Measurements from ENCODE around the gene MAST4. TPM values are rescaled to one million over a fixed set of nuclear protein-coding genes. Genes with fewer than 3 reads are reported as not detected.

MAST4 gene
- total and polyA plus RNA-seq, 2 experiments from 2014 or later: 4.2 to 6.0 TPM

GRCh38 chr5:67214036-67214435 is 617.8 kb downstream of the MAST4 start:
- H3K79me2 ChIP-seq (ENCODE audit: insufficient read depth): no peaks in the 10 kb centered on the region
- in situ Hi-C loops (cut with MboI): no loop called here
- TF ChIP-seq EZH2phosphoT487 (IDR thresholded peaks at IDR 0.05; ENCODE audit: insufficient read depth, low read depth) (no peak), EZH2 (IDR thresholded peaks at IDR 0.05; ENCODE audit: insufficient read depth, poor library complexity, severe bottlenecking) (no peak)
- WGBS, 2 experiments (ENCODE audit: low coverage in 1 of 2, low lambda C conversion rate in 2 of 2, missing lambda C conversion rate in 2 of 2): 67 to 73% methylated on average over 5 to 6 of the region's 6 CpGs
- H3K4me3 ChIP-seq: no peak overlapping the region
- H3K27ac ChIP-seq: no peak overlapping the region
- H3K27me3 ChIP-seq (replicated peaks; ENCODE audit: insufficient read depth): no peaks in the 10 kb centered on the region
- peaks cover 5% of the 10 kb centered on the region; the same call in 1 of the 2 replicates for H3K4me1 ChIP-seq (ENCODE audit: insufficient read depth)
- H3K36me3 ChIP-seq (ENCODE audit: low read depth): no peaks in the 10 kb centered on the region
- H2AFZ ChIP-seq: no peak overlapping the region
- no peaks in the 10 kb centered on the region for H3K9me3 ChIP-seq (ENCODE audit: low read depth)
- 0 out of 2 replicates have a peak, but pooled peaks cover 6% of the 10 kb centered on the region for H3F3A ChIP-seq (ENCODE audit: insufficient read depth)
- no peaks in the 10 kb centered on the region for H4K20me1 ChIP-seq (ENCODE audit: insufficient read depth)
- no peak overlapping the region for H3K9ac ChIP-seq
- no peaks in the 10 kb centered on the region for H3K9me2 ChIP-seq (ENCODE audit: insufficient read depth)
- peak; percentile 28 for DNase-seq
- H3K4me2 ChIP-seq (ENCODE audit: unreplicated experiment): no peak overlapping the region

GRCh38 chr5:67214707-67215447 is 618.7 kb downstream of the MAST4 start:
- Histone ChIP-seq H4K20me1 (ENCODE audit: insufficient read depth) (no peaks in the 10 kb centered on the region), H3K27me3 (replicated peaks; ENCODE audit: insufficient read depth) (no peaks in the 10 kb centered on the region), H3K27ac (no peak overlapping the region), H3K4me1 (ENCODE audit: insufficient read depth) (peaks cover 5% of the 10 kb centered on the region; the same call in 1 of the 2 replicates), H3K79me2 (ENCODE audit: insufficient read depth) (no peaks in the 10 kb centered on the region), H2AFZ (no peak overlapping the region), H3K9me3 (ENCODE audit: low read depth) (no peaks in the 10 kb centered on the region), H3K9ac (no peak overlapping the region), H3K4me3 (no peak overlapping the region), H3K9me2 (ENCODE audit: insufficient read depth) (no peaks in the 10 kb centered on the region), H3F3A (ENCODE audit: insufficient read depth) (0 out of 2 replicates have a peak, but pooled peaks cover 6% of the 10 kb centered on the region), H3K36me3 (ENCODE audit: low read depth) (no peaks in the 10 kb centered on the region), H3K4me2 (ENCODE audit: unreplicated experiment) (no peak overlapping the region)
- in situ Hi-C loops (cut with MboI): no loop called here
- no peak for DNase-seq
- TF ChIP-seq EZH2 (IDR thresholded peaks at IDR 0.05; ENCODE audit: insufficient read depth, poor library complexity, severe bottlenecking) (no peak), EZH2phosphoT487 (IDR thresholded peaks at IDR 0.05; ENCODE audit: insufficient read depth, low read depth) (no peak)
- 86% methylated on average over 12 of the region's 12 CpGs for WGBS, 2 experiments (ENCODE audit: low coverage in 1 of 2, low lambda C conversion rate in 2 of 2, missing lambda C conversion rate in 2 of 2)

- TF ChIP-seq EZH2phosphoT487 (IDR thresholded peaks at IDR 0.05; ENCODE audit: insufficient read depth, low read depth) (no peak), EZH2 (IDR thresholded peaks at IDR 0.05; ENCODE audit: insufficient read depth, poor library complexity, severe bottlenecking) (no peak)
- Histone ChIP-seq H3K9me2 (ENCODE audit: insufficient read depth) (no peaks in the 10 kb centered on the region), H3K27me3 (replicated peaks; ENCODE audit: insufficient read depth) (no peaks in the 10 kb centered on the region), H3K4me3 (no peak overlapping the region), H2AFZ (no peak overlapping the region), H3K9me3 (ENCODE audit: low read depth) (no peaks in the 10 kb centered on the region), H4K20me1 (ENCODE audit: insufficient read depth) (no peaks in the 10 kb centered on the region), H3K27ac (no peak overlapping the region), H3K9ac (no peak overlapping the region), H3K79me2 (ENCODE audit: insufficient read depth) (no peaks in the 10 kb centered on the region), H3K36me3 (ENCODE audit: low read depth) (no peaks in the 10 kb centered on the region), H3K4me2 (ENCODE audit: unreplicated experiment) (no peak overlapping the region), H3K4me1 (ENCODE audit: insufficient read depth) (peaks cover 5% of the 10 kb centered on the region; the same call in 1 of the 2 replicates), H3F3A (ENCODE audit: insufficient read depth) (0 out of 2 replicates have a peak, but pooled peaks cover 6% of the 10 kb centered on the region)
- 73 to 76% methylated on average over 19 of the region's 19 CpGs for WGBS, 2 experiments (ENCODE audit: low coverage in 1 of 2, low lambda C conversion rate in 2 of 2, missing lambda C conversion rate in 2 of 2)
- in situ Hi-C loops (cut with MboI): no loop called here
- peak; percentile 13 for DNase-seq
Measured at GRCh38 chr5:67215519-67216471, 619.6 kb downstream of the MAST4 start.

GRCh38 chr5:67216564-67216963 is 620.4 kb downstream of the MAST4 start:
- Histone ChIP-seq H3K4me1 (ENCODE audit: insufficient read depth) (peaks cover 5% of the 10 kb centered on the region; the same call in 1 of the 2 replicates), H3K27me3 (replicated peaks; ENCODE audit: insufficient read depth) (no peaks in the 10 kb centered on the region), H3K27ac (no peak overlapping the region), H3K9ac (no peak overlapping the region), H3K9me3 (ENCODE audit: low read depth) (no peaks in the 10 kb centered on the region), H2AFZ (no peak overlapping the region), H3F3A (ENCODE audit: insufficient read depth) (0 out of 2 replicates have a peak, but pooled peaks cover 6% of the 10 kb centered on the region), H3K9me2 (ENCODE audit: insufficient read depth) (no peaks in the 10 kb centered on the region), H3K4me3 (no peak overlapping the region), H3K36me3 (ENCODE audit: low read depth) (no peaks in the 10 kb centered on the region), H4K20me1 (ENCODE audit: insufficient read depth) (no peaks in the 10 kb centered on the region), H3K4me2 (ENCODE audit: unreplicated experiment) (no peak overlapping the region), H3K79me2 (ENCODE audit: insufficient read depth) (no peaks in the 10 kb centered on the region)
- TF ChIP-seq EZH2 (IDR thresholded peaks at IDR 0.05; ENCODE audit: insufficient read depth, poor library complexity, severe bottlenecking) (no peak), EZH2phosphoT487 (IDR thresholded peaks at IDR 0.05; ENCODE audit: insufficient read depth, low read depth) (no peak)
- 79 to 86% methylated on average over 1 of the region's 1 CpG for WGBS, 2 experiments (ENCODE audit: low coverage in 1 of 2, low lambda C conversion rate in 2 of 2, missing lambda C conversion rate in 2 of 2)
- no peak for DNase-seq
- in situ Hi-C loops (cut with MboI): no loop called here
